Fibroblast of skin of right biceps (primary cell): ENCODE results near the gene FGGY.
"Not testable (repeated sequence)": the region's sequence is repeated elsewhere in the genome, so short reads cannot be mapped to it uniquely, and the experiment has no call there.

Experiments used
- DNase-seq: peaks from one replicate; pipeline ENCODE4 v3.0.0-alpha.2; 2013

FGGY gene

DNA sequence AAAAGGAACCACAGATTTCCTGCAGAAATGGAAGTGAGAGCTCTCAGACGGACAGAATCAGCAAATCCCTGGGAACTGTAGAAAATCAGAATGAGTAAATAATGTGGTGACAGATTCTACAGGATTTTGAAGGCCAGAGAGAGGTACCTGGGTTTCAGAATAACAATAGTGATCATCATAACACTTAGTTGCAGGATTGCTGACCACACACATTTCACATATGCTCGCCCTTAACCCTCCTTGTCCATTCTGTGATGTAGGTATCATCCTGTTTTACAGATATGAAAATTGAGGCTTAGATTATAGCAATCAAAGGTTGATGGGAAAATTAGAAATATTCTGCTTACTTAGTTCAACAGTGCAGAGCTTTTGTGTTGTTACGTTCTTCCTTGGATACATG, 419.9 kb downstream of the FGGY start:
- no peak for DNase-seq

DNA sequence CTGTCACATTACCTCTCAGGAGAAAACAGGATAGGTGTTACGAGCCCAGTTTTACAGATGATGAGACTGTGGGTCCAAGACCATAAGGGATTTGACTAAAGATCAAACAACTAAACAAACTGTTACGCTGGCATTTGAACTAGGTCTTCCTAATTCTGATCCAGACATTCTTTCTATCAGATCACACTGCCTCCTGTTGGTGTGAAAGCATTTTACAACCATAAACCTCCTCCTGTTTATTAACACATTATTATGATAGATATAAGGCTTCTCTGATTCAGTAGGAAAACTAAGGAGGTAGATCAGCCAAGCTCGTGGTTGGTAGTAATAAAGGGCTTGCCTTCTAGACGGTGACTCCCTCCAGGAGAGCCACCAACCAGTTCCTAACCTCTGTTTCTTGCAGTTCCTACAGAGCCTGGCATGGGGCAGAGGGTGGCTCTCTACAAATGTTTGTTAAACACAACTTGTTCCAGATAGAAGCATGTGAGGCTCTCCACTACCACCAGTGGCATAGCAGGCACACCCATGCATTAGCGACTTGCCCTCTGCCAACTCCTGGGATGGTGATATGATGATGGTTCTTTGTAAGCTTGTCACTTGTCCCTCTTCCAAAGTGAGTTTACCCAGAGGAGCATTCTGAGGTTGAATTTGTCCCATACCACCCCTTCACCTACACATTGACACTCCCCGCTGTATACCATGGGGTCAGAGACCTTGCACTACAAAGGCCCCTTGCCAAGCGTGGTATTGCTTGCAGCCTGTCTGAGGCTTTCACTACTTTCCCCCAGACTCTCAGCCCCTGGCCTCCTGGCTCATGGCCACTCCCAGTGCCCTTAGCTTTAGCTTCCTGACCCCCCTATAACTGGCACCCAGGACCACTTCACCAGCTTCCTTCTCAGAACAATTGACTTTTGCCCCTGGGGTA, 421.4 kb downstream of the FGGY start:
- DNase-seq, result no peak

DNA sequence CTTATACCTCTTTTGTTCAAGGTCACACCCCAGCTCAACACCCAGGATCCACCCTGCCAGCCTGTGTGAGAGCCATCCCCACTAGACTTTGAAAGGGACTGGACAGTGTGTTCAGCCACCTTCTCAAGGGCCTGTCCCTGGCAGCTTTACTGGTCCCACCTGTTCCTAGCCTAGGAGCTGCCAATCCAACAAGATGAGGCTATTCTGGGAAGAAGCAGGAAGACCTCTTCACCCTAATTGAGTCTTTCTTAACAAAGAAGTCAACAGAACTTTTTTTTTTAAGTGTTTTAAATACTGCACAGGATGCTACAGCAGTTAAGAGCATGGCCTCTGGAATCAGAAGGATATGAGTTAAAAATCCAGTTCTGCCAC, 422.1 kb downstream of the FGGY start:
- DNase-seq, result no peak

DNA sequence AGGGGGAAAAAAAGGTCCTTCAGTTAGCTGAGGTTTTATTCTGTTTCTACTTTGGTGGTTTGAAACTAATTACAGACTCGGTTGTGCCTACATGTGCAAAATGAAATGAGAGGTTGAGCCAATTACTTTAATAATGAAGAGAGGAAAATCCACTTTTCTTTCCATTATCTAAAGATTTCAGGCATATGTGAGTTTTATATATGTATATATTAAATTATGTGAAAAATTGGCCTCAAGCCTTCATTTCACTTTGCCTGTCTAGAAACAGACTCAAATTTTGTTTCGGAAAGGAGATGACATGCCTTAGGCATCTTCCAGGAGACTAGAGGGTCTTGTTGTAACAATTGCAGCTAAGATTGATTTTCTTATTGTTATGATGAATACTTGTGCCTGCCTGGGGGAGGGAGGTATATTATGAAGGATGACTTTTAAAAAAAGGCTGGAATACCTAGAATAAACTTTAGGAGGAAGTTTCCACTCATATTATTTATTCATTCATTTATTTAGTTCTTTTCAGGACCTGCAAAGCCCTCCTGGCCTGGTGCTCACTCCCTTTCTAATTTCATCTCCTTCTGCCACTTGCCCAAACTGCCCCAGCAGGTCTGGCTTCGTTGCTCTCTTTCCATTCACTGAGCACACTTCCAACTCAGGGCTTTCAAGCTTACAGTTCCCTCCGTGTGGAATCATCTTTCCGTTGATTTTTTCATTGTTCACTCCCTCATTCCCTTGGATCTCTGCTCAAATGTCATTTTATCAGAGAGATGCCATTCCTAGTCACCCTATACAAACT, 423.6 kb downstream of the FGGY start:
- DNase-seq, result no peak

DNA sequence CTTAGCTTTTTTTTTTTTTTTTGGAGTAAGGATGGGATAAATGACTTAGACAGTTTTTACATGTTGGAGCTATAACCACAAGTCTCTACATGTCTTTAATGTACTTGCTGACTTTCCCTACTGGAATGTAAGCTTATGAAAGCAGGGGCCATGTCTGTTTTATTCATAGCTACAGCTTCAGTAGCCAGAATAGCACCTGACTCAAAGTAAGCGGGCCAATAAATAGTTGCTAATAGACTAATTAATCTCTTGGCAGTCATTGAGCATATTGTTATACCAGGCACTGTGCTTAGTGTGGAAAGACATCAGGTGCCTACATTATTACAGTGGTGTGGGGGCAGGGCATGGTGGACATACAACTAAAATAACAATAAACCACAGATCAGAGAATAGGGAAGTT, 433.4 kb downstream of the FGGY start:
- peak; percentile 93 for DNase-seq

DNA sequence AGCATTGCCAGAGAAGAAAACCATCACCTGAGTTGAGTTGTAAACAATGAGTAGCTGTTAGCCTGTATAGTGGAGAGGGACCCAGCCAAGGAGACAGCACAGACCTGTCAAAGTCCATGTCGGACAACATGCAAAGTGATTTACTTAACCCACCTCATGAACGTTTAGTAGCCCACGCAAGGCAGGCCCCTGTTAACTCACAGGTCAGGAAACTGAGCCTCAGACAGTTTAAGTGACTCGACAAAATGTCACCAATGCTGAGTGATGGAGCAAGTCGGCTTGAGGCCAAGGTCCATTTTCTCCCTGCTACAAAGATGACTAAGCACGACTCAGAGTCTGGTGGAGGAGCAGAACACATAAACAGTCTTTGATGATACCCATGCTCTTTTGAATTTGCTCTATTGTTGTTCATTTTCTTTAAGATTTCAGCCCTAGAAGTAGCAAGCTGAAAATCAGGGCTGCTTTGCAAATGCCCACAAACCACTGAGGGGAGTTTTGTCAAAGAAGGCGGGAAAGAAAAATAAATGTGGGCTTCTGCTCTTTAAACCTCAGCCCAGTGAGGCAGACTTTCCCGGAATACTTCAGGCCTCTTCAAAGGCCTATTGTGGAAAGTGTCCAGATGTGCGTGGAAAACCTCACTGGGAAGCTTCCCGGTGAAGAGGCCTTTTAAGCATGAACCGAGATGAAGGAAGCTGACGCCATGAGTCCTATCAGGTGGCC, 434.0 kb downstream of the FGGY start:
- DNase-seq, result peak; percentile 98

DNA sequence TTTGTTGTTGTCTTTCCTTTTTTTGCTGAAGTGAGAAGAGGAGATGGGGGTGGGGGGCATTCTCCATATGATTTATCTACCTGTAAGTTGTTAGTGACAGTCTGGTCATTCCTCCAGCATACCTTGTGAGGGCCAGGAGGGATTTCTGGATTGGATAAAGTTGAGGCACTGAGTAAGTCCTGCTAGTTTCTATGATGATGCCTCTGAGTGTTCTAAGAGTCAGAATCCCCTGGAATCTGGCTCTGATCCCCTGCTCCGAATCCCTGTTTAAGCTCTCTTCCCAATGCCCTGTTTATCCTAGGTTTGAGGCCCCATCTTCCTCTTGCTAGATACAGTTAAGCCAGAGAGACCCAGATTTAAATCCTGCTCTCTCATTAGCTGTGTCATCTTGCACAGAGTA, 434.7 kb downstream of the FGGY start:
- no peak for DNase-seq

DNA sequence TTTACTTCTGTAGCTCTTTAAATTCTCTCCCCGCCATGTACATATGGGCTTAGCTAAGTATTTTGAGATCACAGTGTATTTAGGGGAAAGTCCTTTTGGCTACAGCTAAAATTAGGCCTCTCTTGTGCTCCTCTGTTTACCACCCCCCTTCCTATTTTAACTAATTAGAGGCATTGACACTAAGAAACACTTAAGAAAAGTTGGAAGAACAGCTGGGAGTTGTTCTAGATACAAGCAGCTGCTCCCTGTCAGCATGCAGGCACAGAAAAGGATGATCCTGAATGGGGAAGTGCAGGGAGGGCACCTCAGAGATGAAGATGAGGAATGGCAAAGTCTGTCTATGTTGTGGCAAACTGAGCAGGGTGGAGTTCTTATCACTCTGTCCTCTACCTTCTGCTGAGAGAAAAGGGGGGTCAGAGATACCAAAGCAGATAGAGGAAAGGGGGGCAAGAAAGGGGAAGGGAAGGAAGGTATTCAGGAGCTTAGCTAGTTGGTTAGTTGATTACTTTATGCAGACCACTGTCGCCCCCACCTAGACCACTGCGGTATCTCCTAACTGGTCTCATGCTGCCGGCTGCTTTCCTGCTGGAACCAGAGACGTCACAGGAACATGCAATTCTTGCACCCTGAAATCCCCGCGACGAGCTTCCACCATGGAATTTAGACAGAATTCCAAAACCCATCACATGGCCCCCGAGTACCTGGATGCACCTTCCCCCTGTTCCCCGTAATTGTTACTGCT, 435.5 kb downstream of the FGGY start:
- no peak for DNase-seq

DNA sequence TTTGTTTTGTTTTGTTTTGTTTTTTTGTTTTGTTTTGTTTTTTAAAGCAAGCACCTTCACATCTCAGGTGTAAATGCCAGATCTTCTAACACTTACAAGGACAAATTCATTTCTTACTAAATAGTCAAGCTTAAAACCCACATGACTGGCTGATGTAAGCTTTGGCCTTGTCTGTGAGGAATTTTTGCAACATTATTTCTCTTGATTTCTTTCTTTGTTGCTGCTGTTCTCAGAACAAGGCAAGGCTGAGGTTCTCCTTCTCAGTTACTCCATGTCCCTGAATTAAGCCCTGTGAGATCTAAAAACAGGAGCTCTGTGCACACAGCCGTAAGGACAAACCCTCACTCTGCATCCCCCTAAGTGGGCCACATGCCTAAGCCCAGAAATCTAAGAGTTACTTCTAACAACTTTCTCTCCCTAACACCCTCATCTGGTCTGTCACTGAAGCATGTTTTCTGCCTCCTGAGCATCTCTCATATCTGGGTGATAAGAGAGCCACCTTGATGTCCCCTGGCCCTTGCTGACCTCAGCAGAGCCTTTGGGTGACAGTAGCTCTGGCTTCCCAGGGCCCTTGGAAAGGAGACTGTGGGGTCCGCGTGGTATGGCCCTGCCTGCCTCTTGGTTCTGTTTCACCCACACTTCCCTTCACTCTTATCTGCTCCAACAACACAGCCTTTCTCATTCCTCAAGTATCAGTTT, 436.7 kb downstream of the FGGY start:
- no peak for DNase-seq

DNA sequence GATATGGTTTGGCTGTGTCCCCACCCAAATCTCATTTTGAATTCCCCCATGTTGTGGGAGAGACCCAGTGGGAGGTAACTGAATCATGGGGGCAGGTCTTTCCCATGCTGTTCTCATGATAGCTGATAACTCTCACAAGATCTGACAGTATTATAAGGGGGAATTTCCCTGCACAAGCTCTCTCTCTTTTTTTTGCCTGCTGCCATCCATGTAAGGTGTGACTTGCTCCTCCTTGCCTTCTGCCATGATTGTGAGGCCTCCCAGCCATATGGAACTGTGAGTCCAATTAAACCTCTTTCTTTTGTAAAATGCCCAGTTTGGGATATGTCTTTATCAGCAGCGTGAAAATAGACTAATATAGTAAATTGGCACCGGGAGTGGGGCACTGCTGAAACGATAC, 439.0 kb downstream of the FGGY start:
- DNase-seq, result not testable (repeated sequence)

DNA sequence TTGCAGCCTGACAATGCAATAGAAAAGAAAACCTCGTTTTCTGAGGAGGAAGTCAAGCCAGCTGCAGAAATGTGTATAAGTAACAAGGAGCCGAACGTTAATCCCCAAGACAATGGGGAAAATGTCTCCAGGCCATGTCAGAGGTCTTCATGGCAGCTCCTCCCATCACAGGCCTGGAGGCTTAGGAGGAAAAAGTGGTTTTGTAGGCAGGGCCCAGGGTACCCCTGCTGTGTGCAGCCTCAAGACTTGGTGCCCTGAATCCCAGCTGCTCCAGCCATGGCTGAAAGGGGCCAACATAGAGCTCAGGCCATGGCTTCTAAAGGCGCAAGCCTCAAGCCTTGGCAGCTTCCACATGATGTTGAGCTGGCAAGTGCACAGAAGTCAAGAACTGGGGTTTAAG, 439.9 kb downstream of the FGGY start:
- DNase-seq, result no peak

DNA sequence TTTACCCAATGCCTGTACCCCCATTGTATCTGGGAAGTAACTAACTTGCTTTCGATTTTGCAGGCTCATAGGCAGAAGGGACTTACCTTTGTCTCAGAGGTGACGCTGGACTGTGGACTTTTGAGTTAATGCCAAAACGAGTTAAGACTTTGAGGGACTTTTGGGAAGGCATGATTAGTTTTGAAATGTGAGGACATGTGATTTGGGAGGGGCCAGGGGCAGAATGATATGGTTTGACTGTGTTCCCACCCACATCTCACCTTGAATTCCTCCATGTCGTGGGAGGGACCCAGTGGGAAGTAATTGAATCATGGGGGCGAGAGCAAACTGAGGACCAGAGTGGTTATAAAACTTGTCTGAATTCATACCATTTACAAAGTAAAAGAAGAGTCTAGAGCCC, 440.7 kb downstream of the FGGY start:
- no peak for DNase-seq

DNA sequence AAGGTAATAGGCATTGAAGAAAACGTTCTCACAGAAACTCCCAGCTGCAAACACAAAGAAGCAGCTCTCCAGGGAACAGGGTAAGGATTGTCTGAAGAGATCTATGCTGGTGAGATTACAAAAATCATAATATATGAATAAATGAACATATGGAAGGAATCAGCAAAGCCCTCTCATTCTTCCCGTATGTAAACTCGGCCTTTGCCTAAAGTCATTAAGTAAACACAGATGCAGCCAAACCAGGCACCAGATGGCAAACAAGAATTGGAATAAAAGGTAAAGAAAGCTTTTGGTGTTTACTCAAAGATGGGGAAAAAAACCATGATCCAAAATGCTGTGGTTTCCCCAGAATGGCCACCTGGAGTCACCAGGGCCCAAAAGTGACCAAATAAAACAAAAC, 441.3 kb downstream of the FGGY start:
- peak; percentile 78 for DNase-seq

DNA sequence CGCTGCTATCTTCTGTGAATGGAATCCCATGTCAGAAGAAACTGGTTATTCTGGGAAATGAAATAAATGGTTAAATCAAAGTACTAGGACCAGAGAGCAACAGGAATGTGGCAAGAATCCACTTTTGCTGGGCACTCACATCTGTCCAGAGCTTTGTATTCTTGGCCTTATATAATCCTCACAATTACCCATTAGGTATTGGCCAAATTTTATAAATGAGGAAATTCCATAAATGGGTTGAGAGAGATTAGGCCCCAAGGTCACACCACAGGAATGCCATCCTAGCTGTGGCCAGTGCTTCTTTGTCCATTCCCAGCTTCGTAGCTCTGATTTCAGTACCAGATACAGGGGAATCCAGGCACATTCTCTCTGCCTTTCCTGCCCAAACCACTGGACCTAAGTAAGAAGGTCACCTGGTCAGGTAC, 441.7 kb downstream of the FGGY start:
- peak; percentile 20 for DNase-seq

DNA sequence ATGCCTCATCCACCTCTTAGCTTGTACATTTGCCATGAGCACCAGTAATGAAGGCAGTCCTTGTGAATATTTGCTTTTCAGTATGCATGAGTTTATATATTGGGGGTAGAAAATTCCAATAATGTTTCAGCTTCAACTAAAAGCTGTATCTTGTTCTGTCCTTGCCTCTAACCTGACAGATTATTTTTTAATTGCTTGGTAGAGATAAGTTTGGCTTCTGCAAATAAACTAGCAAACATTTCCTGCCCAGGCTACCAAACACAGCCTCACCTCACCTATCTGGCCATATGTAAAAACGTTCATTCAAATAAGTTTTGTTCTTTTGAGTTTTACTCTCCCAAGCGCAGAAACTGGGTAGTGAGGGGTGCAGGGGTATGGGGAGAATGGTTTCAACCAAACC, 442.2 kb downstream of the FGGY start:
- DNase-seq, result no peak

DNA sequence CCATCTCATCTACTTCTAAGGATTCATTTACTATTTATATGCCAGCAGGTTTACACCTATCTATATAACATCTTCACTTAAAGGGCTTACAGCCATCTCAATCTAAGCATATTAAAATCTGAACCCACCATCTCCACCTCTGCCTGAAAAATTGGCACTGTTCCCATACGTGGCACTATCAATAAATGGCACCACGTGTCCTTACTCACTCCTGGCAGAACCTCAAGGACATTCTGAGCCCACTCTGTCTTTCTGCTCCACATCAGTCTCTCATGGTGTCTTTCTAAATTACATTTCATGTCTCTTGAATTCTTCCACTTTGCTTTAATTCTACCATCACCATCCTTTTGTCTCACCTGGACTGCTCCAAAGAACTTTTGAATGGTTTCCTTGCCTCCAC, 445.6 kb downstream of the FGGY start:
- DNase-seq, result no peak

DNA sequence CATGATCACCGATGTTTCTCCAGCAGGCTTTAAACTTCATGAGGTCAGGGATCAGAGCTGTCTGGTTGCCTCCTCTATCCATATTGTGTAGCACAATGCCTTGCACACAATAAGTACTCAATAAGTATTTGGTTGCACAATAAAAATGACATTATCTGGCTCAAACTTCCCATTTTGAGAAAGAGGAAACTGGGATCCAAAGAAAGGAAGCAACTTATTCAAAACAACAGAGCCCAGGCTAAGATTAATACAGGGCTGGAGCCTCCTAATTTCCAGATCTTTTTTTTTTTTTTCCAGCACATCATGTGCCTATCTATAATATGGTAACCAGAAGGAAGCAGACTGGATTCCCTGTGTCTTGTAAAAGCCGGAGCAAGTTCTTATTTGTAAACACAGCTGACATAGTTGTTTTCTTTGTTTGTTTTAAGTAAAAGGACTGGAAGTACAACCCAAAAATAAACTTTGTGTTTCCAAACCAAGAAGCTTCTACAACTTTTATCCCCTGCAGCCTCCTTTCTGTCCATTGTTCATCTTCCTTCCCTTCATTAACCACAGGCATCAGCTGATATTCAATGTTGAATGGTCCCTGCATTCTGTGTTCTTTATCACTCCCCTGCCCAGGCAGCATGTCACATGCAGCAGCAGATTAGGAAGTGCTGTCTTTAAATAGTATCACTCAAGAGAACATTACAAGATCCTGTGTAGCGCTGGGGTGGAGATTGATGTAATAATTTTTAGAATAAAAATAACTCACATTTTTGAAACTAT, 446.6 kb downstream of the FGGY start:
- no peak for DNase-seq

DNA sequence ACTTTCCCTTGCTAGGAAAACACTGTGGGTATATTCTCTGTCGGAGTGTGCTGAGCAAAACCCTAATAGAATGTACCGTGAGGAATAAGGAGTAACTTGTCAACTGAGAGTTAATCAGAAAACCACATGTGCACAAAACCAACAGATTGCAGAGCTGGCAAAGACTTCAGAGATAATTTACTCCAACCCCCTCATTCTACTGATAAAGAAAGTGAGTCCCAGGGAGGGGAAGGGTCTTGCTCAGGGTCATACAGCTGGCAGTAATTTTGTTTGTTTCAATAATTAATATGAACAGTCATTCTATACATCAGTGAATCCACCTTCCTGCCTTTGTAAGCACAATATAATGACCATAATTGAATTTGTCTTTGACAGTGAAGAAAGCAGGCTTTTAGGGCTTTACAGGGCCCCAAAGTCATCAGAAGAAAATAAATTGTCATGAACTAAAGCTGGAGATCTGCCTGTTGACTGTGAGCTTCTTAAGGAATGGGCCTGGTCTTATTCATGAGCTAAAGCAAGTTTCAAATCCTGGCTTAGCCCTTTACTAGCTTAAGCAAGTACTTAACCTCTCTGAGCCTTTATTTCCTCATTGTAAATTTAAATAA, 450.6 kb downstream of the FGGY start:
- DNase-seq, result no peak

DNA sequence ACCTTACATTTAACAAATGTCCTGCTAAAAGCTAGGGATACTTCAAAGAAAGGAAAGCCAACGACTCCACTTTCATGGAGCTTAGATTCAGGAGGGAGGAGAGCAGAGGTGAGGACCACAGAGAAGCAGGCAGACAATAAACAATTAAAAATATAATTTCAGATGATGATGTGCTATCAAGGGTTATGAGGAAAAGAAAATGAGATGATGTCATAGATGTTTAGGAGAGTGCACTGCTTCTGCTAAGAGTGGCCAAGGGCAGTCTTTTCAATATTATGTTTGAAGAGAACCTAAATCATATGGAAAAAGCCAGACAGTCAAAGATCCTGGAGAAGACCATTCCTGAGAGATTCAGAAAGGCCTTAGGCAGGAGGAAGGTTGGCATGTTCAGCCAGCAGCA, 451.2 kb downstream of the FGGY start:
- DNase-seq, result no peak

DNA sequence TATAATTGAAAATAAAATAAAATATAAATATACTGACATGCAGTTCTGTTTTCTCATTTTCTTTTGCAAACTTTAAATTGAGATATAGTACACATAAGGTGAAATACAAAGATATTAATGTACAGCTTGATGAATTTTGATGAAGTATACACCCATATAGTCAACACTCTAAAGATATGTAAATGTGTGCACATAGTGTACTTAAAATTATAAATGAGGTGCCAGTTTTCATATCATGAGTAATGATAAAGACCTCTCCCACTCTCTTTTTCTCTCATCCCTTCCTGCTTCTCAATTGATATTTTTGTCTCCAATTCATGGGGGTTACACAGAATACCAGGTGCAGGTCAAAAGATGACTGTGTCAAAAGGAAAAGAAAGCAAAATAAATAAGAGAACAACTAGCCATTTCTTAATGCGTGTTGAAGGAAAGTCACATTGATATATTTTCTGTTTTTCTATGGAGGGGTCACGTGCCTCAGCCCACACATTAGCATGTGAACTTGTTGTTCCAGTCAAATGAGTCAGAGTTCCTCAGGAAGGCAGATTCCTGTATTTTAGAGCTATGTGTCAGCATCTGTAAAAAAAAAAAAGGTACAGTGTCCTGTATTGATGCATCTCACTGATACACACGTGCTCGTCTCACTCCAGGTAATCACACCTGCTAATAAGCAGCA, 453.6 kb downstream of the FGGY start:
- peak; percentile 88 for DNase-seq
